HG02798 (cell line): ENCODE results near the gene NT5M.
A peak's percentile ranks its signal among the peaks of the same experiment; 100 is the strongest.
"Not testable (repeated sequence)": the region's sequence is repeated elsewhere in the genome, so short reads cannot be mapped to it uniquely, and the experiment has no call there.

Experiments
- ATAC-seq: cut with Tn5 transposase; IDR thresholded peaks from one replicate; pipeline ENCODE4 v1.9.1; 2021; ENCODE audit warnings: mild to moderate bottlenecking; ENCODE audit not compliant: unreplicated experiment, poor library complexity

Gene NT5M

GRCh38 chr17:17300624-17301568 lies 2.3 kb upstream of the NT5M start:
- ATAC-seq: peak; percentile 41

GRCh38 chr17:17301659-17302058 lies 1.5 kb upstream of the NT5M start:
- not testable (repeated sequence) for ATAC-seq

- no peak for ATAC-seq
These were observed 796 bp downstream of the NT5M start for GRCh38 chr17:17303847-17304490.

GRCh38 chr17:17304521-17304985 lies 1.4 kb downstream of the NT5M start:
- ATAC-seq: no peak

GRCh38 chr17:17305281-17305801 lies 2.2 kb downstream of the NT5M start:
- peak; percentile 76 for ATAC-seq

GRCh38 chr17:17309356-17309755 lies 6.2 kb downstream of the NT5M start:
- ATAC-seq: no peak

GRCh38 chr17:17313350-17313991 lies 10.3 kb downstream of the NT5M start:
- peak; percentile 49 for ATAC-seq

- no peak for ATAC-seq
These were observed 11.4 kb downstream of the NT5M start for GRCh38 chr17:17314501-17315071.

- ATAC-seq: no peak
These were observed 12.1 kb downstream of the NT5M start for GRCh38 chr17:17315142-17315821.

- ATAC-seq: no peak
These were observed 17.2 kb downstream of the NT5M start for GRCh38 chr17:17320188-17320910.

GRCh38 chr17:17320911-17321220 lies 17.7 kb downstream of the NT5M start:
- no peak for ATAC-seq

- no peak for ATAC-seq
These were observed 18.3 kb downstream of the NT5M start for GRCh38 chr17:17321356-17322025.

GRCh38 chr17:17322516-17323510 lies 19.6 kb downstream of the NT5M start:
- ATAC-seq: no peak

- no peak for ATAC-seq
These were observed 21.4 kb downstream of the NT5M start for GRCh38 chr17:17324616-17325015.

- ATAC-seq: no peak
These were observed 22.1 kb downstream of the NT5M start for GRCh38 chr17:17325228-17325627.

GRCh38 chr17:17325816-17326215 lies 22.6 kb downstream of the NT5M start:
- ATAC-seq: no peak

GRCh38 chr17:17326275-17326875 lies 23.2 kb downstream of the NT5M start:
- no peak for ATAC-seq
